ENCODE data around the gene ASB7.

GRCh38 chr15:100614918-100615317, 12.5 kb downstream of the ASB7 start:
- TF ChIP-seq CTCF (IDR thresholded peaks at IDR 0.05 in 8 of 11, conservative IDR thresholded peaks at IDR 0.05 in 3 of 11) (no peak), POLR2A (IDR thresholded peaks at IDR 0.05) (no peak)
